ENCODE results near the gene AQP1. TPM values are rescaled to one million over a fixed set of nuclear protein-coding genes. Genes with fewer than 3 reads are reported as not detected.

The AQP1 gene
- total and polyA plus RNA-seq, 2 of the 8 experiments (the other 6 are each of a cell fraction or from before 2014, with no cell fraction given) = 0.18 to 0.19 TPM

- TF ChIP-seq MAX (IDR thresholded peaks at IDR 0.05) = no peak
- no peak for TF ChIP-seq RAD21 (IDR thresholded peaks at IDR 0.05 in 1 of 2, conservative IDR thresholded peaks at IDR 0.05 in 1 of 2; ENCODE audit: low read depth in 2 of 2, low read length in 2 of 2)
- TF ChIP-seq ZNF274 (IDR thresholded peaks at IDR 0.05; ENCODE audit: borderline replicate concordance, extremely low read depth, low read length) = no peak
- no peak for TF ChIP-seq RNF2 (IDR thresholded peaks at IDR 0.05; ENCODE audit: borderline replicate concordance, low read depth, low read length, missing control alignments, poor library complexity, severe bottlenecking)
These were observed 14.6 kb upstream of the AQP1 start (continued) for GRCh38 chr7:30896783-30897637.
